T-helper 9 cell (primary cell): Measurements from ENCODE around the gene OCRL.
A peak's percentile ranks its signal among the peaks of the same experiment; 100 is the strongest.
"Not testable (repeated sequence)": the region's sequence is repeated elsewhere in the genome, so short reads cannot be mapped to it uniquely, and the experiment has no call there.

Experiments
- DNase-seq: peaks from one replicate; pipeline ENCODE4 v3.0.0-alpha.2; 2020

The OCRL gene

DNA sequence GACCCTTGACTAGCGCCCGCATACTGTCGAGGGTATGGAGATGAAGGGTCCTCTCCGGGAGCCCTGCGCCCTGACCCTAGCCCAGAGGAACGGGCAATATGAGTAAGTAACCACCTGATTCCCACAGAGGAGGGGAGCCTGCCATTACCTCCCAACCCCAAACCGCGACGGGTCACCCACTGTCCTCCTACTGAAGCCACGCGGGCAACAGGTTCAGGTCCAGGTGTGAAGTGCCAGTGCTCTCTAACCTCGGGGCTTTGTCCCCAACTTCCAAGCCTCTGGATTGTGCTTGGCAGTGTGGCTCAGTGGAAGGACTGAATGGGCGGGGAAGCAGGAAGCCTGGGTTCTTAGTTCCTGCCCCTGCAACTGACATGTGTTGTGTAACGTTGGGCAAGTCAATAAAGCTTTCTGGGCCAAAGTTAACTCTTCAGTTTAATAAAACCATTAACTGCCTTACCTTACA lies 694 bp downstream of the OCRL start:
- peak; percentile 0 for DNase-seq

- no peak for DNase-seq
These were observed 4.7 kb downstream of the OCRL start for GRCh38 chrX:129544780-129545179.

DNA sequence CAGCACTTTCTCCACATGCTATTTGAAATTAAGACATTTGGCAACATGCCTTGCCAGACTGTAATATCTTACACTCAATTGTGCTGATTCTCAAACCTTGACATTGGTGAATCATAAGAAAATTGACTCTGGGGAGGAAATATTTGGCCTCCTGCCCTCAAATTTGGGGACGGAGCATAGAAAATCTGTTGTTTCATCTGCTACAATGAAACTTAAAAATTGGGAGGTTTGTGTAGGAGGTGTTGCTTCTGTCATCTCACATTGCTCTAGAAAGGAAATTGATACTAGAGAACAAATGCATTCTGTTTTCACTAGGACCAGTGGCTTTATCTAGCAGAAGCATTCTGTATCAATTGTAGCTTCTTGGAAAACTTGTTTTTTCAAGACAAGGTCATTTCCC lies 5.3 kb downstream of the OCRL start:
- no peak for DNase-seq

- no peak for DNase-seq
These were observed 9.1 kb downstream of the OCRL start for GRCh38 chrX:129549124-129549523.

GRCh38 chrX:129553619-129554288 lies 13.7 kb downstream of the OCRL start:
- DNase-seq, result no peak

DNA sequence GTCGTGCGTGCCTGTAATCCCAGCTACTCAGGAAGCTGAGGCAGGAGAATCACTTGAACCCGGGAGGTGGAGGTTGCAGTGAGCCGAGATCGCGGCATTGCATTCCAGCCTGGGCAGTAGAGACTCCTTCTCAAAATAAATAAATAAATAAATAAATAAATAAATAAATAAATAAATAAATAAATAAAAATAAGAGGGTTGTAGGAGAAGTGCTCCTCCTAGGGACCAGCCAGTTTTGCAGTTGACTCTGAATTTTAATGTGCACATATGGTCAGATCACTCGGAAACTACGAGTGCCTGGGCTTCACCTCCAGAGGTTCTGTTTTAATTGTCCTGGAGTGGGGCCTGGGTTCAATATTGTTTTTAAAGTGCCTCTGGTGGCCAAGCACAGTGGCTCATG lies 14.8 kb downstream of the OCRL start:
- DNase-seq, result not testable (repeated sequence)

- no peak for DNase-seq
These were observed 16.8 kb downstream of the OCRL start for GRCh38 chrX:129556806-129557315.

DNA sequence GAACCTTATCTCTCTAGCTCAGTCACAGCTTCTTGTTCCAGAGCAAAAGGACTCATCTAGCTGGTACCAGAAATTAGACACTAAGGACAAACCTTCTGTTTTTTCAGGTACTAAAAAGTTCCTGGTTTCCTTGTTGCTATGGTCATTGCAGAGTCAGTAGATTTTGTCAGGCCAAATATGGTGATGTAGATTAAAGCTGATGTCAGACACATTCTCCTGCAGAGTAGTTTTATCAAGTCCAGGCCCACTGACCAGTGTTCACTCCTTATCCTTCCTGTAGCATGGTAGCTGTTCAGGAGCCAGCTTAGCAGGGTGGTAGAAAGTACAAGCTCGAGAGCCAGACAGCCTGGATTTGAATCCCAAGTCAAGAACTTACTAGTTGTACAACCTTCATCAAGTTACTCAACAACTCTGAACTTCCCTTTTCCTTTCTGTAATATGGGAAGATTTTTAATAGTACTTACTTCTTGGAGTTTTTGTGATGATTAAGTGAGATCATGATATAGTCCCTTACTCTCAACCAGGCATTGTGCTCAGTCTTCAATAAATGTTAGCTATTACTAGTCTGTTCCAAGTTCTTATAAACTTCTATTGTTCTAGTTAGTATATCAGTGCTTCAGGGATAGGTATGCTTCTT lies 17.9 kb downstream of the OCRL start:
- DNase-seq, result no peak

DNA sequence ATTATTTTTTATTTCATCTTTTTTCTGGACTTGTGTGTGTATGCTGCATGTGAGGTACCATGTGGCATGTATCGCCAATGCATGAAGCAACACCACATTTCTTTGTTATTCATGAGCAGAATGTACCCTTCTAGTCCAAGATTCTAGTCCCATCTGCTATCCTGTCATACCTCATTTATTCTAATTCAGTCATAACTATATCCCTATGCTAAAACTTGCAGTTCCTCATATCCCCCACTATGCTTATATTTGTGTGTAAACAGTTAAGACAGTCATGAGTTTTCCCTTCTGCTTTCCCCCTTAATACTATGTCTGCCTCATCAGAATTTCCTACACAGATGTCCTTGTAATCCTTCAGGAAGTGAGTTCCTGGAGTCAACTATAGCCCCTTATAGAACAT lies 19.7 kb downstream of the OCRL start:
- DNase-seq, result no peak

DNA sequence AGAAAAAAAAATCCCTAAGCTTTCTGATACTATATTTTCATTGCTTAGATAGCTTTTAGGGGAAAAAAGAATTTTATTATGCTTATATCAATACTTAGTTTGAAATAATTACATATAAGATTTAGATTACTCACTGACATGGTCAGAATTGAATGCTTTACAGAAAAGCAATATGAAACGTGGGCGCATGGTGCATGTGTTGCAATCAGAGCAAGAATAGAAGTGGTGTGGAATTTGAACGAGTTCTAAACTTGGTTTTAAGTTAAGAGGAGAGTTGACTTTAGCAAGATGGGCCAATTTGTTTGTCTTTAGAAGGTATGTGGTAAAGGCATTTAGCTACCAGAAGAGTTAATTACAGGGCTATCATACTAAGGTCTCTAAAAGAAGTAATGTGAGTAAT lies 21.4 kb downstream of the OCRL start:
- DNase-seq, result no peak

DNA sequence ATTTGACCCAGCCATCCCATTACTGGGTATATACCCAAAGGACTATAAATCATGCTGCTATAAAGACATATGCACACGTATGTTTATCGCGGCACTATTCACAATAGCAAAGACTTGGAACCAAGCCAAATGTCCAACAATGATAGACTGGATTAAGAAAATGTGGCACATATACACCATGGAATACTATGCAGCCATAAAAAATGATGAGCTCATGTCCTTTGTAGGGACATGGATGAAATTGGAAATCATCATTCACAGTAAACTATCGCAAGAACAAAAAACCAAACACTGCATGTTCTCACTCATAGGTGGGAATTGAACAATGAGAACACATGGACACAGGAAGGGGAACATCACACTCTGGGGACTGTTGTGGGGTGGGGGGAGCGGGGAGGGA lies 24.3 kb downstream of the OCRL start:
- not testable (repeated sequence) for DNase-seq

DNA sequence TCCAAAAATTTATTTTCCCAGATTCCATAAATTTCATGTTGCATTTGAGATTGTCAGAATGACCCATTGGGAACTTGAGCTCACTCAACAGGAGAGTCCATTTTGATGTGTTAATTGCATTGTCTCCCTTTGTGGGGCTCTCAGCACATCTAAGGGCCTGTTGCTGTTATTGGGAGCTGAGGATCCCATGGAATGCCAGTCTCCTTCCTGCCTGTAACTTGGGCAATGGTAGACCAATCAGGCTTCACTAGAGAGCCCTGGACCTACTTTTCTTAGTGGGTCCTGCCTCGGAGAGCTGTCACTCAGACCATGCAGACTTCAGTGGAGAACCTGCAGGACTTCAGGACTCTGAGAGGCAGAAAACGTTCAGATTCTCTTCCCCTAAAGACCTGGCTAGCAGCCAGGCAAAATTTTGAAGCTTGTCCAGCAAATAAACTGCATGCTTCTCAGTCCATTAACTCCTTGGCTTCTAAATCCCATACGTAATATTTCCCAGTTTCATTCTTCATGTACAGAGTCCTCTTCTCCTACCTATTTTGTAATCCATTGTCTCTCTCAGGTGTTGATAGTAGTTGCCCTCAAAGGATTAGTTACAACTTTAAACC lies 25.1 kb downstream of the OCRL start:
- DNase-seq, result no peak

DNA sequence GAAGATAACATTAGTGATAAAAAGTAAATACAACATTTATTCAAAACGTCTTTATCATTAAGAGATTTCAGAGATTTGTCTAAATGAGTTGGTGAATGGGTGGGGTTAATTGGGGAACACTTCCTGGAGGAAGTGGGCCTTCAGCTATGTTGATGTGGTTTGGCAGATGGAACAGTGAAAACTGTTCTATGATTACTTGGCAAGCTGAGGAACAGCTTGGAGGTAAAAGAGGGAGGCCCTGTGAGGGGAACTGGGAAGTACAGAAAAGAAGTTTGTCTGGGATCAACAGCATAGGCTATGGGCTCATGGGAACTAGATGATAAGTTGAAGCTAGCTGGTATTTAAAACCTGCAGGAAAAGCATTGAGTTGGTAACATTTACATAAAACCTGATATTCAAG lies 26.0 kb downstream of the OCRL start:
- DNase-seq, result no peak

GRCh38 chrX:129568349-129568748 lies 28.3 kb downstream of the OCRL start:
- DNase-seq, result no peak

GRCh38 chrX:129572422-129572821 lies 32.4 kb downstream of the OCRL start:
- no peak for DNase-seq

GRCh38 chrX:129573652-129574051 lies 33.6 kb downstream of the OCRL start:
- not testable (repeated sequence) for DNase-seq

DNA sequence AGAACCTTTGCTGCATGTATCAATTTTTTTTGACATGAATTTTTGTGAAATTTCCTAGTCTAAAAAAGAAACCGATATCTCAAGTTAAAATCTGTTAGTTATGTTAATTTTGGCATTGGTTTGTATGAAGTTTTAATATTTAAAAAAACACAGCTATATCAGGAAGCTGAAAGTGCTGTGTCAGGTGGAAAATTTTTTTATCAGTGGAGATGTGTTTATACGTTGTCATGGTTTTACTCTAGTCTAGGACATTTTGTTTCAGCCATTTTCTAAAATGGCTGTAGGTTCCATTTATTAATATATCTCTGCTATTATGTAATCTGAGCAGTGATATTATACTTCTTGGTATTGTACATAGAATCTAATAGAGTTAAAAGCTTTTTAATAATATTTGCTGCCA lies 34.2 kb downstream of the OCRL start:
- DNase-seq, result no peak

DNA sequence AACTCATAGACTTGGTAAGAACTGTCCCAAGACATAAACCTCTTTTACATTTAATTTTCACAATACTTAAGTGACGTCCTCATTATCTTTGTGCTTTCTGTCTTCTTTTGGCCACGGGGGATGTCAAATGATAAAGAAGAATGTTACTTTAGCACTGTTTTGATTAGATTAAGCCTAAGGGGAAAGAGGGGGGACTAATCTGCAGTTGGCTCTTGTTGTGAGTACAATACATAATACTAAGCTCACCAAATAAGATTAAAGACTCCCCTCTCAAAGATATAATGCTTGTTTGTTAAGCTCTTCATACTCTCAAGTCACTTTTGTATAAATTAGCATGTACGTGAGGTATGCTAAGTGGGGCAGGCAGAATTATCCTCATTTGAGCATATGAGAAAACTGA lies 36.5 kb downstream of the OCRL start:
- no peak for DNase-seq

- DNase-seq, result no peak
These were observed 37.4 kb downstream of the OCRL start for GRCh38 chrX:129577473-129577872.

DNA sequence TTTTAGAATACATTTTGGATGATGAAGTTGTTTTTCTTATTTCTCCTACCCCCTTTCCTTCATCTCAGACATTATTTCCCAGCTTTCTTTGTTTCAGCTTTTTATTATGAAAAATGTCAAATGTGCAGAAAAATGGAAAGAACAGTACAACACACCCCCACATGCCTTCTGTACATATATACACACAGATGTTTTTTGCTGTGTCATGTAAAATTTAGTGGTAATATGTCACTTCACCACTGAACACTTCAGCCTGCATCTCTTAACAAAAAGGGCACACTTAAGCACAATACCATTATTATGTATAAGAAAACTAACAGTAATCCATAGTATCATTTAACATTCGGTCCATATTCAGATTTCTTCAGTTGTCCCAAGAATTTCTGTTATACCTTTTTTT lies 37.8 kb downstream of the OCRL start:
- no peak for DNase-seq

GRCh38 chrX:129581904-129582303 lies 41.8 kb downstream of the OCRL start:
- DNase-seq, result no peak

DNA sequence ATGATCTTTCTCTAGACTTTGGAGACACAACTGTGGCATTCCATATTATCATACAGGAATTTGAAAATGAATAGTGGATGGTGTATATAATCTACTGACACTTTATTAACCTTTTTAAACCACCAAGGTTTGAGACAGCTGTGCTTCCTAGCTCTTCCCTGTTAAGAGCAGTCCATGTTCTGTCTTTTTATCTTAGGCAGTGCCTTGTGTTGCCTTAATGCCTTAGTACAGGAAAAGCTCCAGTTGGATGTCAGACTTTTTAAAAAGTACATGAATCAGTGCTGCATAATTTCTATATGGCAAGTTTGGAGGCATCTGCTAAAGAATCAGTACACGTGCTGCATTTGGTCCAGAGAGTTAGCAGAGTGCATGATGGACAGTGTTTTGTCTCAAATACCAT lies 45.1 kb downstream of the OCRL start:
- no peak for DNase-seq

GRCh38 chrX:129585691-129586090 lies 45.6 kb downstream of the OCRL start:
- DNase-seq, result no peak

DNA sequence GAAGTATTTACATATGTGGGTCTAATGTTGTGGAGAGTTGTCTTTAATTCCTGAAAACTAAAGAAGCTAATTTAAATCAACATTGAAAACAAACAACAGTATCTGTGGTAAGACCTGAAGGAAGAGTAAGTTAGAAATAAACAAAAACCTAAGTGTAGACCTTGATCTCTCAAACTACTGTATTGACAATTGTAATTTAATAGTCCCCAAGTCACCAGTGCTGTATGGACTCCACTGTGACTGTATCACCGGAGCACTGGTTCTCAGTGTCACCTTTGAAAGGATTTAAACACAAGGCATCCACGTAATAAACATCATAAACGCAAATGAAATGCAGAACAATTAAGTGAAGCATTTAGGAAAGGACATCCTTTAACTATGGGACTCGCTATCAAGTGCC lies 46.4 kb downstream of the OCRL start:
- DNase-seq, result no peak
